IMR-90 (cell line): ENCODE data around the gene FHL2.

Experiments
- CEBPB ChIP-seq: IDR thresholded peaks from 2 replicates; pipeline ENCODE4 v1.6.1; 2012; ENCODE audit warnings: low read depth, low read length, improper control_type of control experiment
- CTCF ChIP-seq: conservative IDR thresholded peaks from 2 replicates; pipeline ENCODE4 v1.5.1; 2012; ENCODE audit warnings: mild to moderate bottlenecking, low read depth, low read length, improper control_type of control experiment
- RFX5 ChIP-seq: IDR thresholded peaks from 2 replicates; pipeline ENCODE4 v1.8.0; 2012; ENCODE audit warnings: low read depth, mild to moderate bottlenecking, low read length, moderate library complexity
- SMC3 ChIP-seq: fragments of 150-350 bp; IDR thresholded peaks from 2 replicates; pipeline ENCODE4 v1.6.1; 2016; ENCODE audit warnings: low read depth, mild to moderate bottlenecking, antibody characterized with exemption, low read length, moderate library complexity
- USF2 ChIP-seq: fragments of 150-350 bp; IDR thresholded peaks from 2 replicates; pipeline ENCODE4 v1.6.1; 2017; ENCODE audit warnings: mild to moderate bottlenecking, antibody characterized with exemption, low read length, low read depth

GRCh38 chr2:105403241-105403782 lies 4.5 kb upstream of the FHL2 start:
- no peak for TF ChIP-seq CTCF
- no peak for TF ChIP-seq CEBPB
- TF ChIP-seq RFX5 = no peak
- TF ChIP-seq SMC3 = no peak
- TF ChIP-seq USF2 = no peak
